ENCODE measurements around the gene CNGA3. TPM values are rescaled to one million over a fixed set of nuclear protein-coding genes. Genes with fewer than 3 reads are reported as not detected.

CNGA3 gene
- total and polyA plus RNA-seq, 2 of the 4 experiments (the other 2 are of a cell fraction), result under 0.01 TPM; not detected in 1

DNA sequence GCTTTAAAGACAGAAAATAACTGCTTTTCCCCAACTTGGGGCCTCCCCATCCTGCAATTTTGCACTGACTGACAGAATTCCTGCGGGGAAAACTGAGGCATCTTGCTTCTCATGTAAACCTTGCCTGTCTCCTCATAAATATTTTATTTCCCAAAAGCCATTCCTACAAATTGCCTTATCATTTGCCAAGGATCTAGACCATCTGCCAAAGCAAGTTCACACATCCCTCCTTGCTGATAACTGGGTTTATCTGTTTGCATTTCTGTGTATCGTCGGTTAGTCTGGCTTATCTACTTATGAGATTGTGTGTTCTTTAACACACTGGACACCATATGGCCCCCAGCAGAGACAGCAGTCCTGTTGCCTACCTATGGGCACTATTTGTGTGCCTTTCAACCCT, 3.0 kb upstream of the CNGA3 start:
- H3K4me2 ChIP-seq (ENCODE audit: low read depth, low read length), result no peak overlapping the region
- H3K27me3 ChIP-seq (ENCODE audit: control insufficient read depth, insufficient read depth, low read length), result peaks cover 55% of the 10 kb centered on the region
- CTCF ChIA-PET, result no interaction called here
- no peak overlapping the region for H3K23ac ChIP-seq (ENCODE audit: low read depth, low read length)
- H3K4me3 ChIP-seq (ENCODE audit: insufficient read depth, low read depth, low read length), result no peak overlapping the region
- no peaks in the 10 kb centered on the region for H3K36me3 ChIP-seq (ENCODE audit: control insufficient read depth, insufficient read depth, low read length)
- H2BK5ac ChIP-seq (ENCODE audit: low read depth, low read length, poor library complexity, severe bottlenecking), result no peak overlapping the region
- no peak overlapping the region for H3K56ac ChIP-seq (ENCODE audit: extremely low read depth, insufficient read depth, low read length)
- H4K20me1 ChIP-seq (ENCODE audit: insufficient read depth, low read length), result no peaks in the 10 kb centered on the region
- intact Hi-C loops (cut with micrococcal nuclease) (no loop called here), dilution Hi-C loops (cut with HindIII; ENCODE audit: low sequenced_read_pairs, unreplicated experiment) (no loop called here), in situ Hi-C loops (cut with MboI; ENCODE audit: low sequenced_read_pairs) (no loop called here)
- 20% methylated on average over 1 of the region's 3 CpGs; no CpG with 5 or more reads in 1 of the 2 experiments for WGBS, 2 experiments (ENCODE audit: extremely low coverage in 2 of 2, insufficient read length in 1 of 2)
- H3K18ac ChIP-seq (ENCODE audit: low read depth, low read length), result no peak overlapping the region
- no peaks in the 10 kb centered on the region for H3K4me1 ChIP-seq (ENCODE audit: control insufficient read depth, insufficient read depth, low read length)
- no peaks in the 10 kb centered on the region; the same call in 1 of the 2 replicates for H3K9me1 ChIP-seq (ENCODE audit: insufficient read depth, low read length)
- no peak overlapping the region for H2AK9ac ChIP-seq (replicated peaks; ENCODE audit: low read depth, low read length, poor library complexity)
- no peak overlapping the region for H3K4ac ChIP-seq (ENCODE audit: low read depth, low read length)
- ATAC-seq (ENCODE audit: low read depth) (no peak), DNase-seq (no peak)
- no peak overlapping the region for H2AK5ac ChIP-seq (ENCODE audit: low read depth, low read length)
- H3K14ac ChIP-seq (replicated peaks; ENCODE audit: low read depth, low read length), result no peak overlapping the region
- H3K27ac ChIP-seq (ENCODE audit: insufficient read depth, low read length), result no peak overlapping the region
- POLR2A ChIA-PET (ENCODE audit: unreplicated experiment), result no interaction called here
- TF ChIP-seq CHD1 (IDR thresholded peaks at IDR 0.05; ENCODE audit: low read depth, low read length) (no peak), BHLHE40 (IDR thresholded peaks at IDR 0.05; ENCODE audit: low read depth, low read length) (no peak), MAFK (IDR thresholded peaks at IDR 0.05; ENCODE audit: low read depth, low read length) (no peak), MAZ (IDR thresholded peaks at IDR 0.05; ENCODE audit: borderline replicate concordance, low read depth, low read length) (no peak), RAD21 (IDR thresholded peaks at IDR 0.05; ENCODE audit: low read length) (no peak), MXI1 (IDR thresholded peaks at IDR 0.05; ENCODE audit: borderline replicate concordance, low read depth, low read length) (no peak), RCOR1 (IDR thresholded peaks at IDR 0.05; ENCODE audit: insufficient replicate concordance, low read length) (no peak), CEBPB (IDR thresholded peaks at IDR 0.05; ENCODE audit: low read depth, low read length) (no peak), SMC3 (IDR thresholded peaks at IDR 0.05; ENCODE audit: low read depth, low read length) (no peak), POLR2A (IDR thresholded peaks at IDR 0.05; ENCODE audit: low read depth, low read length) (no peak), RFX5 (IDR thresholded peaks at IDR 0.05; ENCODE audit: low read depth, low read length) (no peak), FOS (IDR thresholded peaks at IDR 0.05; ENCODE audit: low read depth, low read length) (no peak), NFE2L2 (IDR thresholded peaks at IDR 0.05; ENCODE audit: low read depth, low read length) (no peak)
- TF ChIP-seq, protein P1, sequence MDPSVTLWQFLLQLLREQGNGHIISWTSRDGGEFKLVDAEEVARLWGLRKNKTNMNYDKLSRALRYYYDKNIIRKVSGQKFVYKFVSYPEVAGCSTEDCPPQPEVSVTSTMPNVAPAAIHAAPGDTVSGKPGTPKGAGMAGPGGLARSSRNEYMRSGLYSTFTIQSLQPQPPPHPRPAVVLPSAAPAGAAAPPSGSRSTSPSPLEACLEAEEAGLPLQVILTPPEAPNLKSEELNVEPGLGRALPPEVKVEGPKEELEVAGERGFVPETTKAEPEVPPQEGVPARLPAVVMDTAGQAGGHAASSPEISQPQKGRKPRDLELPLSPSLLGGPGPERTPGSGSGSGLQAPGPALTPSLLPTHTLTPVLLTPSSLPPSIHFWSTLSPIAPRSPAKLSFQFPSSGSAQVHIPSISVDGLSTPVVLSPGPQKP (IDR thresholded peaks at IDR 0.05; ENCODE audit: borderline replicate concordance, low read depth, low read length), result no peak
- TF ChIP-seq, protein P2, sequence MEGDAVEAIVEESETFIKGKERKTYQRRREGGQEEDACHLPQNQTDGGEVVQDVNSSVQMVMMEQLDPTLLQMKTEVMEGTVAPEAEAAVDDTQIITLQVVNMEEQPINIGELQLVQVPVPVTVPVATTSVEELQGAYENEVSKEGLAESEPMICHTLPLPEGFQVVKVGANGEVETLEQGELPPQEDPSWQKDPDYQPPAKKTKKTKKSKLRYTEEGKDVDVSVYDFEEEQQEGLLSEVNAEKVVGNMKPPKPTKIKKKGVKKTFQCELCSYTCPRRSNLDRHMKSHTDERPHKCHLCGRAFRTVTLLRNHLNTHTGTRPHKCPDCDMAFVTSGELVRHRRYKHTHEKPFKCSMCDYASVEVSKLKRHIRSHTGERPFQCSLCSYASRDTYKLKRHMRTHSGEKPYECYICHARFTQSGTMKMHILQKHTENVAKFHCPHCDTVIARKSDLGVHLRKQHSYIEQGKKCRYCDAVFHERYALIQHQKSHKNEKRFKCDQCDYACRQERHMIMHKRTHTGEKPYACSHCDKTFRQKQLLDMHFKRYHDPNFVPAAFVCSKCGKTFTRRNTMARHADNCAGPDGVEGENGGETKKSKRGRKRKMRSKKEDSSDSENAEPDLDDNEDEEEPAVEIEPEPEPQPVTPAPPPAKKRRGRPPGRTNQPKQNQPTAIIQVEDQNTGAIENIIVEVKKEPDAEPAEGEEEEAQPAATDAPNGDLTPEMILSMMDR (conservative IDR thresholded peaks at IDR 0.05; ENCODE audit: low read depth, low read length), result no peak
- TF ChIP-seq, protein P3, sequence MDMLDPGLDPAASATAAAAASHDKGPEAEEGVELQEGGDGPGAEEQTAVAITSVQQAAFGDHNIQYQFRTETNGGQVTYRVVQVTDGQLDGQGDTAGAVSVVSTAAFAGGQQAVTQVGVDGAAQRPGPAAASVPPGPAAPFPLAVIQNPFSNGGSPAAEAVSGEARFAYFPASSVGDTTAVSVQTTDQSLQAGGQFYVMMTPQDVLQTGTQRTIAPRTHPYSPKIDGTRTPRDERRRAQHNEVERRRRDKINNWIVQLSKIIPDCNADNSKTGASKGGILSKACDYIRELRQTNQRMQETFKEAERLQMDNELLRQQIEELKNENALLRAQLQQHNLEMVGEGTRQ (IDR thresholded peaks at IDR 0.05; ENCODE audit: low read depth, low read length), result no peak
- no peak overlapping the region for H2AFZ ChIP-seq (replicated peaks; ENCODE audit: low read length, poor library complexity)
- H4K5ac ChIP-seq (ENCODE audit: low read depth, low read length), result no peak overlapping the region
- no peaks in the 10 kb centered on the region for H3K79me1 ChIP-seq (ENCODE audit: low read depth in 1 of 2, low read length in 2 of 2)
- H4K91ac ChIP-seq (ENCODE audit: insufficient read depth, low read depth, low read length), result no peak overlapping the region
- peaks cover 5% of the 10 kb centered on the region; the same call in 1 of the 2 replicates for H3K9me3 ChIP-seq (ENCODE audit: control insufficient read depth, insufficient read depth, low read length)
- no peak overlapping the region for H3K9ac ChIP-seq (ENCODE audit: low read depth, low read length)
- H2BK120ac ChIP-seq (ENCODE audit: low read depth, low read length), result no peak overlapping the region
- no peak overlapping the region for H2BK15ac ChIP-seq (ENCODE audit: low read depth, low read length)
- H4K8ac ChIP-seq (ENCODE audit: low read depth in 2 of 2, low read length in 2 of 2), result no peak overlapping the region
- no peak overlapping the region for H2BK20ac ChIP-seq (ENCODE audit: low read depth, low read length)
- BruUV-seq (replicated peaks), result no TSS peak

All from IMR-90 (cell line).